AG09309 (cell line): ENCODE results near the gene UFD1.

Experiments used
- DNase-seq: peaks from one replicate; pipeline ENCODE4 v3.0.0-alpha.2; 2010; ENCODE audit warnings: low read depth
- H3K4me3 ChIP-seq: 2 replicates; pipeline ENCODE4 v1.5.1; 2011; ENCODE audit warnings: mild to moderate bottlenecking, low read depth, low read length, moderate library complexity; ENCODE audit not compliant: control insufficient read depth
- TF ChIP-seq, protein P1 (sequence below): IDR thresholded peaks from 2 replicates; pipeline ENCODE4 v1.5.1; 2011; ENCODE audit warnings: mild to moderate bottlenecking, low read depth, low read length, inconsistent platforms; ENCODE audit not compliant: insufficient read depth, control insufficient read depth; ENCODE audit errors: missing control alignments

Gene UFD1

DNA sequence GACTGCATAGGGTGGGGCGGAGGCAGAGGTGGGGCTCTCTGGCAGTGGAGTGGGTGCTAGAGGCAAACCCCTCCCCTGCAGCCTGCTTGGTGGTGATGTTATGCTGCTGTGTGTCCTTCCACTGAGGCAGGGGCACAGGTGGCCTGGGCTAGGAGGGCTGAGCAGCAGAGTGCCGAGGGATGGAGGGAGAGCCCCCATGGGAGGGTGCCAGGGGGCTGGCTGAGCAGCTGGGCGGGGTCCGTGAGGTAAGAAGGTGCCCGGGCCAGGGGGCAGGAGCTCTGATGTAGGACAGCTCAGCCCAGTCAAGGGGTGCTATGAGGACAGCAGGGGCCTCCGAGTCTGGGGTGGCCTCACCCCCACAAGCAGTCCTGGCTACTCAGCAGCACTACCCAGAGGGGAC is 41.0 kb upstream of the UFD1 start:
- DNase-seq = no peak
- TF ChIP-seq, protein P1, sequence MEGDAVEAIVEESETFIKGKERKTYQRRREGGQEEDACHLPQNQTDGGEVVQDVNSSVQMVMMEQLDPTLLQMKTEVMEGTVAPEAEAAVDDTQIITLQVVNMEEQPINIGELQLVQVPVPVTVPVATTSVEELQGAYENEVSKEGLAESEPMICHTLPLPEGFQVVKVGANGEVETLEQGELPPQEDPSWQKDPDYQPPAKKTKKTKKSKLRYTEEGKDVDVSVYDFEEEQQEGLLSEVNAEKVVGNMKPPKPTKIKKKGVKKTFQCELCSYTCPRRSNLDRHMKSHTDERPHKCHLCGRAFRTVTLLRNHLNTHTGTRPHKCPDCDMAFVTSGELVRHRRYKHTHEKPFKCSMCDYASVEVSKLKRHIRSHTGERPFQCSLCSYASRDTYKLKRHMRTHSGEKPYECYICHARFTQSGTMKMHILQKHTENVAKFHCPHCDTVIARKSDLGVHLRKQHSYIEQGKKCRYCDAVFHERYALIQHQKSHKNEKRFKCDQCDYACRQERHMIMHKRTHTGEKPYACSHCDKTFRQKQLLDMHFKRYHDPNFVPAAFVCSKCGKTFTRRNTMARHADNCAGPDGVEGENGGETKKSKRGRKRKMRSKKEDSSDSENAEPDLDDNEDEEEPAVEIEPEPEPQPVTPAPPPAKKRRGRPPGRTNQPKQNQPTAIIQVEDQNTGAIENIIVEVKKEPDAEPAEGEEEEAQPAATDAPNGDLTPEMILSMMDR = no peak
- no peak overlapping the region for H3K4me3 ChIP-seq

DNA sequence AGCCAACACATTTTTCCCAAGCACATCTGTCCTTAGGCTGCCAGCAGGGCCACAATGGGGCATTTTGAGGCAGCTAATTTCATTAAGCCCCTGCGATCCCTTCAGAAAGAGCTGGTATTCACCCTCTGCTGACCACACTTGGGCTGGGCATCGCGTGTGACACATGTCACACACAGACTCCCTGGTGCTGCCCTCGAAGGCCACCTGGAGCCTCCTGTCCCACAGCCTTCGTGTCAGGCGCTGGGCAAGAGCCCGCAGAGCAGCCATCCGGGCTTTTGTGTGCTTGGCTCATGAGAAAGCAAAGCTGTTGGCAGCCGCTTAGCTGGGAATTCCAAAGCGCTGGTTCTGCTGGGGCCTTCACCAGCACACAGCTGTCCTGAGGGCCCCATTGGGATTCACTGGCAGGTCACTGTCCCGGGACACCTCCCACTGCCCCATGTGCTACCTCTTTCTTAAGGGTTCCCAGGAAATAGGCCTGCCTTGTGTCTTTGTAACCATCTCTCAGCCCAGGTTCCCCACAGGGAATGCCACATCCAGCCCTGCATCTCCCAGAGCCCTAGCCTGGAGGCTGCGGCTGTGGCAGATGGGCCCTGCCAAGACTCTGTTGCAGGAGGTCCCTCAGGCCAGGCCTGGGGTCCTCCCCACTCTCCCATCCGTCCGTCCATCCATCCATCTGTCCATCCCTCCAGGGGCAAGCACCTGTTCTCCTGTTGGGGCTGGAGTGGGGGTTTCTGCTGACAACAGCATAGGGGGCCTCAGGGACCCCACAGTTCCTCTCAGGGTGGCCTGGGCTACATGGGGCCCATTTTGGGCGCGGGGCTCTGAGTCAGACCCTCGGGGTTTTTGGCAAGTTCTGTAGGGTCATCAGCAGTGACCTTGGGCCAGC is 40.3 kb upstream of the UFD1 start:
- DNase-seq = no peak
- no peak overlapping the region for H3K4me3 ChIP-seq

DNA sequence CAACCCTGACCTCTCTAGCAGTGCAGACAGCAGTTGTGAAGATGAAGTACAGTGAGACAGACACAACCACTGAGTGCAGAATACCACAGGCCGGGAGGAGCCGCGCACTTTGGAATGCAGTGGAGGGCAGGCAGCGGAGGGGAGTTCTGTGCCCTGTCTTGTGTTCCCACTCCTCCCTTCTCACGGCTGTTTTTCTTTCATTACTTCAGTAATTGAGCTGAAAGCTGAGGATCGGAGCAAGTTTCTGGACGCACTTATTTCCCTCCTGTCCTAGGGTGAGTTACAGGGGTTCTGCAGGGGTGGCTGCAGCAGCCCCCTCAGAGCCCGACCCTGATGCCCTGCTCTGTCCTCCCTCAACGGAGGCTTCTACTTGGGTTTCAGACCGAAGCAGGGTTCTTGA is 39.6 kb upstream of the UFD1 start:
- TF ChIP-seq, protein P1 = no peak
- no peak for DNase-seq
- H3K4me3 ChIP-seq = no peak overlapping the region

More for the DNA sequence above, 40.3 kb upstream of the UFD1 start:
- TF ChIP-seq, protein P1 = no peak

DNA sequence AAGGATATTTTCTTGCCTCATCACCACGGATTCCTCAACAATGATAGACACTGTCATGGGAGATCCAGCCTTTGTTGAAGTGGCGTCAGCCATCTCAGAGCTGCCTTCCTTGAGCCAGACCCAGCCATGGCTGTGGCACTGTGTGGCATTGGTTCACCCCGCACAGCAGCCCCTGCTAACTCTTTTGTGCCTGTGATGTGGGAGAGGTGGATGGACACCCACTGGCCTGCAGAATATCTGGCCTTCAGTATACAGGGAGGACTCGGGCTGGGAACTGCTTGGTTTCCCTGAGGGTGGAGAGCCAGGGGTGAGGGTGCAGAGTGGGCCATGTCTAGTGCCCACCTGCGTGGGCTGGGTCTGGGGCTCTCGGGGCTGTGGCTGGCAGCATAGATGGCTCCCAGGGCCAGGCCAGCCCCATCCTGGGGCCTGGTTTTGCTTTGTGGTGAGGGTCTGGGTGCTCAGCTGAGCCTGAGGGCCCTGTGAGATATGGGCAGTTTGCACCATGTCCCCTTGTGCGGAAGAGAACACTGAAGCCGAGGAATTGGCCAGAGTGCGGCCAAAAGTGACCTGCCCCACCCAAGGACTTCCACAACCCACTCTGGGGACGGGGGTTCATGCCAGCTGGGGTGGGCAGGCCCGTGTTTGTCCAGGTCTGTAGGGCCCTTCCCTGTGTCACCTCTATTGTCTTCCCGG is 39.1 kb upstream of the UFD1 start:
- no peak overlapping the region for H3K4me3 ChIP-seq
- TF ChIP-seq, protein P1 = no peak
- DNase-seq = no peak

DNA sequence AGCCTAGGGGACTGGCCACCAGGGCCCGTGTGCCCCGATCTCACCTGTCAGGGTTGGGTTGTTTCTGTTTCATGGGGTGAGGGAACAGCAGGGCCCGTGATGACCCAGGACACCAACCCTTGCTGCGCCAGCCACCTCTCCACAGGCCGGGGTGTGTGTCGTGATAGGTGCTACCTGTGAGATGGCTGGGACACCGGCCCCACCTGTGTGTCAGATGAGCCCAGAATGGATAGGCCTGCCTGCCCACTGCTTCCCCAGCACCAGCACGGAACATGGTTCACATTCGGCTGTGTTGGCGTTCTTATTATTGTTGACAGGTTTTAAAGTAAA is 38.1 kb upstream of the UFD1 start:
- no peak overlapping the region for H3K4me3 ChIP-seq
- no peak for DNase-seq
- TF ChIP-seq, protein P1 = no peak

DNA sequence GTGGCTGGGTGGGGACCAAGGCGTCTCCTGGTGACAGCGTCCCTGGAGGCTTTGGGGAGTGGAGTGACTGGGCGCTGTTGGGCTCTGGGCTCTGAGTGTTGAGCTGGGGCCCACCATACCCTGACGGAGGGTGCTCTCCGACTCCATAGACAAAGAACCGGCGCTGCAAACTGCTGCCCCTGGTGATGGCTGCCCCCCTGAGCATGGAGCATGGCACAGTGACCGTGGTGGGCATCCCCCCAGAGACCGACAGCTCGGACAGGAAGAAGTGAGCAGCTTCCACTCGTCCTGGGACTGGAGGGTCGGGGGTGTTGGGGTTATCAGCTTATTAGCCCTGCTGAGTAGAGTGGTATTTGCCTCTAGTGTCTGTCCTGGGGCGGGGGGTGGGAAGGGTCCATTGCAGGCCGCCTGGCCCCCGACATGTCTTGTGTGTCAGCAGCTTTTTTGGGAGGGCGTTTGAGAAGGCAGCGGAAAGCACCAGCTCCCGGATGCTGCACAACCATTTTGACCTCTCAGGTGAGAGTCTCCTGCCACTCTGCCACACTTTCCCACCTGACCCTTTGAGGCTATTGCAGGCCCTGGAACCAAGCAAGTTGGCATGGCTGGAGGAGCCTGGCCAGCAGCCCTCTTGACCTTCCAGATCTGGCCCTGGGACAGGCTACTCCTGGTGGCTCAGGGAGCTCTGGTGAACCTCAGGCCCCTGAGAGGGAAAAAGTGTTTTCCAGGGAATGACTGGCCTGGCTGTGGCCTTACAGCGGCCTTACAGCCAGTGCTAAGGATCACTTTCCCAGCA is 37.6 kb upstream of the UFD1 start:
- DNase-seq = no peak
- TF ChIP-seq, protein P1 = no peak
- no peak overlapping the region for H3K4me3 ChIP-seq
